Tibial nerve (tissue), 4 donors: ENCODE results near the gene SORBS1.

Experiments used
- EP300 ChIP-seq, 2 donors: sonication (generic); formaldehyde crosslinking; IDR thresholded peaks; one replicate each; pipeline ENCODE4 v1.6.1; 2017; ENCODE audit warnings: antibody characterized with exemption in 2 of 2, mild to moderate bottlenecking in 1 of 2
- POLR2A ChIP-seq, 2 donors: fragments of 450-650 bp; IDR thresholded peaks; one replicate each; pipeline ENCODE4 v1.6.1; 2017; ENCODE audit warnings: antibody characterized with exemption in 2 of 2, mild to moderate bottlenecking in 2 of 2, moderate library complexity in 2 of 2
- TF ChIP-seq, protein P1 (sequence below), 5 experiments: fragments of 200-600 bp in 3 of 5; fragments of 450-650 bp in 2 of 5; sonication (generic) in 3 of 5; IDR thresholded peaks; one replicate each; pipeline ENCODE4 v1.5.1; 2016 to 2019; ENCODE audit warnings: antibody characterized with exemption in 5 of 5, mild to moderate bottlenecking in 3 of 5, moderate library complexity in 2 of 5

DNA sequence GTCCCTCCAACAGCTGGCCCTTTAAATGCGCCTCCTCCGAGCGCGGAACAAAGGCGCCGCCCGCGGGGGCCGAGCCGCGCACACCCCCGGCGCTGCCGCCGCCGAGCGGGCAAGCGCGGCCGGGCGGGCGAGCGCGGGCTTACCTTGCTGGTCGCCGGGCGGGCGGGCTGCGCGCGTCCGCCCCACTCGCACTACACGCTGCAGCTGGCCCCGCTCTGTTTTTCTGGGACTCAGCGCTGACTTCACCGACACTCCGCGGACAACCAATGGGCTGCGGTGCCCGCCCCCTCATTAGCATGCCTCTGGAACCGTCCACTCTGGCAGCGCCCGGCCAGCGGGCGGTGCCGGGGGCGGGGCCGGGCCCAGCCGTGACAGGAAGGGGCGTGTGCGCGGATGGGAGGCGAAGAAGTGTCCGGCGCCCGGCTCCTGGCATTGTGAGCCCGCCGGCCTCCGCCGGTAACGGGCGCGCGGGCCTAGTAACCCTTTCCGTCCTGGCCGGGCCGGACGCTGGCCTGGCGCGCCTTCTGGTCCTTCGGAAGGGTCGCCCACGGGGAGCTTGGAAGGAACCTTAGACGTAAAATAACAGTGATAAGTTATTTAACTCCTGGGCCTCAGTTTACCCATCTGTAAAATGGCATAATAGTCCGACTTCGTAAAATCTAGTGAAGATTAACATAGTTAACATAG lies at the start of gene SORBS1:
- TF ChIP-seq, protein P1, sequence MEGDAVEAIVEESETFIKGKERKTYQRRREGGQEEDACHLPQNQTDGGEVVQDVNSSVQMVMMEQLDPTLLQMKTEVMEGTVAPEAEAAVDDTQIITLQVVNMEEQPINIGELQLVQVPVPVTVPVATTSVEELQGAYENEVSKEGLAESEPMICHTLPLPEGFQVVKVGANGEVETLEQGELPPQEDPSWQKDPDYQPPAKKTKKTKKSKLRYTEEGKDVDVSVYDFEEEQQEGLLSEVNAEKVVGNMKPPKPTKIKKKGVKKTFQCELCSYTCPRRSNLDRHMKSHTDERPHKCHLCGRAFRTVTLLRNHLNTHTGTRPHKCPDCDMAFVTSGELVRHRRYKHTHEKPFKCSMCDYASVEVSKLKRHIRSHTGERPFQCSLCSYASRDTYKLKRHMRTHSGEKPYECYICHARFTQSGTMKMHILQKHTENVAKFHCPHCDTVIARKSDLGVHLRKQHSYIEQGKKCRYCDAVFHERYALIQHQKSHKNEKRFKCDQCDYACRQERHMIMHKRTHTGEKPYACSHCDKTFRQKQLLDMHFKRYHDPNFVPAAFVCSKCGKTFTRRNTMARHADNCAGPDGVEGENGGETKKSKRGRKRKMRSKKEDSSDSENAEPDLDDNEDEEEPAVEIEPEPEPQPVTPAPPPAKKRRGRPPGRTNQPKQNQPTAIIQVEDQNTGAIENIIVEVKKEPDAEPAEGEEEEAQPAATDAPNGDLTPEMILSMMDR (IDR thresholded peaks at IDR 0.05) = peak in 1 of 5 experiments; percentile 38
- TF ChIP-seq POLR2A (IDR thresholded peaks at IDR 0.05) (peak; percentile 99 to 100), EP300 (IDR thresholded peaks at IDR 0.05) (peak; percentile 84 to 94)
